ENCODE results near the gene ADAMTS19.

ADAMTS19 gene

DNA sequence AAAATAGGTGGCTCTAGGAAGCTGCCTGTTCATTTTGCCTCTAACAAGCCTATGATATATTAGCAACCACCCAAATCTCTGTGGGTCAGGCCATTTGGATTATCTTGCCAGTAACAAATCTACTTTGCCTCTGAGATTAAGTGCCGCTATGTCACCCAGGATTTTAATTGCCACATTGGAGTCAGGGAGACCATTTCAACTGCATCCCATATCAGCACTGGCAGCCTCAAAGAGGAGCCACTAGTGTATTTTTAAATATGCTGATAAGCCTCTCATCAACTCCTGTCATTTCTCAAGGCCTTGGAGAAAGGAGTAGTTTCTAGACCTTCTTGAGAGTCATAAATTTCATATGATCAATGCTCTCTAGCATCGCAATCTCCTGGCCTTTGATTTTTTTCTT is 12.1 kb upstream of the ADAMTS19 start:
- H3K27me3 ChIP-seq (ENCODE audit: insufficient read depth, poor library complexity, severe bottlenecking) = no peaks in the 10 kb centered on the region
- TF ChIP-seq, protein P1, sequence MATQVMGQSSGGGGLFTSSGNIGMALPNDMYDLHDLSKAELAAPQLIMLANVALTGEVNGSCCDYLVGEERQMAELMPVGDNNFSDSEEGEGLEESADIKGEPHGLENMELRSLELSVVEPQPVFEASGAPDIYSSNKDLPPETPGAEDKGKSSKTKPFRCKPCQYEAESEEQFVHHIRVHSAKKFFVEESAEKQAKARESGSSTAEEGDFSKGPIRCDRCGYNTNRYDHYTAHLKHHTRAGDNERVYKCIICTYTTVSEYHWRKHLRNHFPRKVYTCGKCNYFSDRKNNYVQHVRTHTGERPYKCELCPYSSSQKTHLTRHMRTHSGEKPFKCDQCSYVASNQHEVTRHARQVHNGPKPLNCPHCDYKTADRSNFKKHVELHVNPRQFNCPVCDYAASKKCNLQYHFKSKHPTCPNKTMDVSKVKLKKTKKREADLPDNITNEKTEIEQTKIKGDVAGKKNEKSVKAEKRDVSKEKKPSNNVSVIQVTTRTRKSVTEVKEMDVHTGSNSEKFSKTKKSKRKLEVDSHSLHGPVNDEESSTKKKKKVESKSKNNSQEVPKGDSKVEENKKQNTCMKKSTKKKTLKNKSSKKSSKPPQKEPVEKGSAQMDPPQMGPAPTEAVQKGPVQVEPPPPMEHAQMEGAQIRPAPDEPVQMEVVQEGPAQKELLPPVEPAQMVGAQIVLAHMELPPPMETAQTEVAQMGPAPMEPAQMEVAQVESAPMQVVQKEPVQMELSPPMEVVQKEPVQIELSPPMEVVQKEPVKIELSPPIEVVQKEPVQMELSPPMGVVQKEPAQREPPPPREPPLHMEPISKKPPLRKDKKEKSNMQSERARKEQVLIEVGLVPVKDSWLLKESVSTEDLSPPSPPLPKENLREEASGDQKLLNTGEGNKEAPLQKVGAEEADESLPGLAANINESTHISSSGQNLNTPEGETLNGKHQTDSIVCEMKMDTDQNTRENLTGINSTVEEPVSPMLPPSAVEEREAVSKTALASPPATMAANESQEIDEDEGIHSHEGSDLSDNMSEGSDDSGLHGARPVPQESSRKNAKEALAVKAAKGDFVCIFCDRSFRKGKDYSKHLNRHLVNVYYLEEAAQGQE (IDR thresholded peaks at IDR 0.05; ENCODE audit: insufficient replicate concordance, low read depth) = no peak
- TF ChIP-seq GABPA (IDR thresholded peaks at IDR 0.05; ENCODE audit: low read depth) (no peak), SPI1 (IDR thresholded peaks at IDR 0.05; ENCODE audit: borderline replicate concordance, low read depth) (no peak), POLR2AphosphoS5 (IDR thresholded peaks at IDR 0.05; ENCODE audit: low read depth) (no peak)
- TF ChIP-seq, protein P2, sequence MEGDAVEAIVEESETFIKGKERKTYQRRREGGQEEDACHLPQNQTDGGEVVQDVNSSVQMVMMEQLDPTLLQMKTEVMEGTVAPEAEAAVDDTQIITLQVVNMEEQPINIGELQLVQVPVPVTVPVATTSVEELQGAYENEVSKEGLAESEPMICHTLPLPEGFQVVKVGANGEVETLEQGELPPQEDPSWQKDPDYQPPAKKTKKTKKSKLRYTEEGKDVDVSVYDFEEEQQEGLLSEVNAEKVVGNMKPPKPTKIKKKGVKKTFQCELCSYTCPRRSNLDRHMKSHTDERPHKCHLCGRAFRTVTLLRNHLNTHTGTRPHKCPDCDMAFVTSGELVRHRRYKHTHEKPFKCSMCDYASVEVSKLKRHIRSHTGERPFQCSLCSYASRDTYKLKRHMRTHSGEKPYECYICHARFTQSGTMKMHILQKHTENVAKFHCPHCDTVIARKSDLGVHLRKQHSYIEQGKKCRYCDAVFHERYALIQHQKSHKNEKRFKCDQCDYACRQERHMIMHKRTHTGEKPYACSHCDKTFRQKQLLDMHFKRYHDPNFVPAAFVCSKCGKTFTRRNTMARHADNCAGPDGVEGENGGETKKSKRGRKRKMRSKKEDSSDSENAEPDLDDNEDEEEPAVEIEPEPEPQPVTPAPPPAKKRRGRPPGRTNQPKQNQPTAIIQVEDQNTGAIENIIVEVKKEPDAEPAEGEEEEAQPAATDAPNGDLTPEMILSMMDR (IDR thresholded peaks at IDR 0.05; ENCODE audit: insufficient read depth, low read length) = no peak

DNA sequence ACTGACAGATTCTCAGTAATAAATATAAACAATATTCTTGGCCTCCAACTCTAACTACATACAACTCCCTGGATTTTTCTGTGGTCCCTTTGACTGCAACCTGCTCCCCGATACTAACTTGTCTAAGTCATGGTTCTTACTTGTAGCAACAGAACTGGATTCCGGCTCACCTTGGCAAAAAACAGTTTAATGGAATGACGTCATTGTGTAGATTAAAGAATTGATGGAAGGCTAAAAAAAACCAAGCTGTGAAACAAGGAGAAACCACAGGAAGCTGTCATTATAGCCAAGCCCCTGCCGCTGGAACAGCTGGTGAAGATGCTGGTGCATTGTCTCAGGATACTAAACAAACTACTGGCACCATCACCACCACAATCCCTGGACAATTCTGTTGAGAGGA is 11.4 kb upstream of the ADAMTS19 start:
- no peak for DNase-seq (ENCODE audit: low read depth in 1 of 2, low spot score in 1 of 2)
- Histone ChIP-seq H3K27me3 (ENCODE audit: insufficient read depth, poor library complexity, severe bottlenecking) (no peaks in the 10 kb centered on the region), H3K4me3 (replicated peaks; ENCODE audit: insufficient read depth, low read length) (no peak overlapping the region), H3K27ac (replicated peaks) (no peak overlapping the region)
- TF ChIP-seq SPI1 (IDR thresholded peaks at IDR 0.05; ENCODE audit: borderline replicate concordance, low read depth) = no peak
- TF ChIP-seq, protein P2 (IDR thresholded peaks at IDR 0.05; ENCODE audit: insufficient read depth, low read length) = no peak
- no peak for TF ChIP-seq POLR2AphosphoS5 (IDR thresholded peaks at IDR 0.05; ENCODE audit: low read depth)
- TF ChIP-seq, protein P1 (IDR thresholded peaks at IDR 0.05; ENCODE audit: insufficient replicate concordance, low read depth) = no peak
- no peak for TF ChIP-seq GABPA (IDR thresholded peaks at IDR 0.05; ENCODE audit: low read depth)

More for the DNA sequence above, 12.1 kb upstream of the ADAMTS19 start:
- no peak overlapping the region for H3K27ac ChIP-seq (replicated peaks)
- H3K4me3 ChIP-seq (replicated peaks; ENCODE audit: insufficient read depth, low read length) = no peak overlapping the region
- DNase-seq (ENCODE audit: low read depth in 1 of 2, low spot score in 1 of 2) = no peak

DNA sequence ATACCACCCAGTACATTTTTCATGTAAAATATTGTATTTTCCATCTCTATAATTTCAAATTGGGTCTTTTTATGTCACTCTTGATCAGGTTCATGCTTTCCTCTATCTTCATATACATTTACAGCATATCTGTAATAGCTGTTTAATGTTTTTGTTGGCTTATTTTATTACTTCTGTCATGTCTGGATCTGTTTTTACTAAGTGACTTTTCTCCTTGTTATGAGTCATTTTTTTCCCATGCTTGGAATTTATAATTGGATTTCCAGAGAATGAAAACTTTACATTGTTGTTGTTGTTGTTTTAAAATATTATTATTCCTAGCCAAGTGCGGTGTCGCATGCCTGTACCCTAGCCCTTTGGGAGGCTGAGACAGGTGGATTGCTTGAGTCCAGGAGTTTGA is 5.6 kb upstream of the ADAMTS19 start:
- Histone ChIP-seq H3K27ac (replicated peaks) (no peak overlapping the region), H3K27me3 (ENCODE audit: insufficient read depth, poor library complexity, severe bottlenecking) (no peaks in the 10 kb centered on the region), H3K4me3 (replicated peaks; ENCODE audit: insufficient read depth, low read length) (no peak overlapping the region)
- TF ChIP-seq POLR2AphosphoS5 (IDR thresholded peaks at IDR 0.05; ENCODE audit: low read depth) (no peak), SPI1 (IDR thresholded peaks at IDR 0.05; ENCODE audit: borderline replicate concordance, low read depth) (no peak), GABPA (IDR thresholded peaks at IDR 0.05; ENCODE audit: low read depth) (no peak)
- TF ChIP-seq, protein P1 (IDR thresholded peaks at IDR 0.05; ENCODE audit: insufficient replicate concordance, low read depth) = no peak
- TF ChIP-seq, protein P2 (IDR thresholded peaks at IDR 0.05; ENCODE audit: insufficient read depth, low read length) = no peak
- no peak for DNase-seq (ENCODE audit: low read depth in 1 of 2, low spot score in 1 of 2)
